Lung (tissue), 12 donors: Measurements from ENCODE around the gene SYNE1. TPM values are rescaled to one million over a fixed set of nuclear protein-coding genes. Genes with fewer than 3 reads are reported as not detected.

Experiments used
- ATAC-seq: fragments of 200-7000 bp; cut with Tn5 transposase; one replicate; pipeline ENCODE4 v1.9.1; 2020; ENCODE audit warnings: moderate number of reproducible peaks; ENCODE audit not compliant: insufficient read depth, low FRiP score
- DNase-seq, 3 donors: peaks; one replicate each; pipeline ENCODE4 v3.0.0-alpha.2; 2013 to 2017
- H3K27ac ChIP-seq, 2 donors: one replicate each; pipeline ENCODE4 v1.5.1; 2013; ENCODE audit warnings: mild to moderate bottlenecking in 2 of 2, moderate library complexity in 2 of 2, control low read depth in 1 of 2, inconsistent platforms in 1 of 2, low read depth in 1 of 2, low read length in 1 of 2
- H3K27me3 ChIP-seq, 3 donors: one replicate each; pipeline ENCODE4 v1.5.1; 2013; ENCODE audit warnings: low read length in 2 of 3; ENCODE audit not compliant: control insufficient read depth in 3 of 3, insufficient read depth in 3 of 3
- H3K36me3 ChIP-seq, 4 donors: one replicate each; pipeline ENCODE4 v1.5.1; 2013; ENCODE audit warnings: low read length in 4 of 4, mild to moderate bottlenecking in 1 of 4, moderate library complexity in 1 of 4; ENCODE audit not compliant: control insufficient read depth in 4 of 4, insufficient read depth in 4 of 4
- H3K4me1 ChIP-seq, 5 donors: one replicate each; pipeline ENCODE4 v1.5.1; 2013; ENCODE audit warnings: low read length in 5 of 5, mild to moderate bottlenecking in 2 of 5, moderate library complexity in 1 of 5; ENCODE audit not compliant: control insufficient read depth in 5 of 5, insufficient read depth in 5 of 5
- H3K4me3 ChIP-seq: one replicate; pipeline ENCODE4 v1.5.1; 2013; ENCODE audit warnings: mild to moderate bottlenecking, control low read depth, moderate library complexity
- H3K9ac ChIP-seq, 2 donors: one replicate each; pipeline ENCODE4 v1.5.1; 2013; ENCODE audit warnings: low read length in 2 of 2, control low read depth in 1 of 2; ENCODE audit not compliant: insufficient read depth in 1 of 2
- H3K9me3 ChIP-seq, 4 donors: one replicate each; pipeline ENCODE4 v1.5.1; 2013; ENCODE audit warnings: low read length in 3 of 4, mild to moderate bottlenecking in 1 of 4, moderate library complexity in 1 of 4; ENCODE audit not compliant: control insufficient read depth in 4 of 4, insufficient read depth in 3 of 4
- CTCF ChIP-seq: IDR thresholded peaks from 2 replicates; pipeline ENCODE4 v1.5.1; 2012; ENCODE audit warnings: mild to moderate bottlenecking; ENCODE audit errors: control extremely low read depth, extremely low read depth
- WGBS, 2 donors: extraction: QIAGEN DNeasy Blood & Tissue Kit; methylation state at CpG; one replicate each; pipeline ENCODE4 v1.1.7; 2013; 5-methylcytosine and 5-hydroxymethylcytosine counted together
- polyA plus RNA-seq, 2 donors: library from polyadenylated mRNA; stranded (reverse); fragments of 200-250 nt; gene quantifications; one replicate each; pipeline ENCODE4 v1.2.1, GENCODE V29; 2013
- total RNA-seq, 2 donors: library from RNA; depleted of rRNA in 1 of 2; stranded (reverse); fragments of >200 nt in 1 of 2; gene quantifications; one replicate each; pipeline ENCODE4 v1.2.1, GENCODE V29; 2014 to 2021
- donor health status: control.
- donor health status: control.
- donor health status: Bipolar disorder and iron deficiency.
- donor health status: healthy.
- donor health status: DM: yes; HTN: yes; CAD: no.

SYNE1 gene
- total and polyA plus RNA-seq, 4 donors, result 26.4 to 352 (median 131) TPM

- no peak overlapping the region for H3K9ac ChIP-seq
- no peaks in the 10 kb centered on the region for H3K27me3 ChIP-seq
- no peak for TF ChIP-seq CTCF
- no peak overlapping the region for H3K4me3 ChIP-seq
- no peak for DNase-seq
- H3K36me3 ChIP-seq, result peaks cover 32 to 46% (median 43%) of the 10 kb centered on the region in 4 donors
- WGBS, 2 donors, result 85 to 94% methylated on average over 8 of the region's 8 CpGs
- ATAC-seq, result no peak
- no peaks in the 10 kb centered on the region for H3K4me1 ChIP-seq
- H3K9me3 ChIP-seq, result no peaks in the 10 kb centered on the region
- H3K27ac ChIP-seq, result no peak overlapping the region
Observed at GRCh38 chr6:152136449-152136825, 500.7 kb downstream of the SYNE1 start.

- Histone ChIP-seq H3K36me3 (peaks cover 29 to 45% (median 40%) of the 10 kb centered on the region in 4 donors), H3K27me3 (no peaks in the 10 kb centered on the region), H3K27ac (no peak overlapping the region), H3K4me1 (no peaks in the 10 kb centered on the region), H3K4me3 (no peak overlapping the region), H3K9me3 (no peaks in the 10 kb centered on the region), H3K9ac (no peak overlapping the region)
- DNase-seq (no peak), ATAC-seq (no peak)
- no peak for TF ChIP-seq CTCF
- 65 to 82% methylated on average over 8 of the region's 8 CpGs for WGBS, 2 donors
Observed at GRCh38 chr6:152135755-152136448, 501.3 kb downstream of the SYNE1 start.

GRCh38 chr6:152130441-152130840 lies 506.7 kb downstream of the SYNE1 start:
- Histone ChIP-seq H3K9ac (no peak overlapping the region), H3K4me3 (no peak overlapping the region), H3K9me3 (no peaks in the 10 kb centered on the region), H3K36me3 (peaks cover 21 to 36% (median 31%) of the 10 kb centered on the region in 4 donors), H3K27ac (peak overlapping the region in 1 of 2 donors; percentile 84), H3K4me1 (peaks cover 0 to 6% (median 5%) of the 10 kb centered on the region in 5 donors), H3K27me3 (no peaks in the 10 kb centered on the region)
- no peak for ATAC-seq
- no peak for TF ChIP-seq CTCF
- DNase-seq, result no peak
- 66 to 67% methylated on average over 2 of the region's 2 CpGs for WGBS, 2 donors
